ENCODE data around the gene SAMD4B.

- no peak for TF ChIP-seq CTCF (IDR thresholded peaks at IDR 0.05)
- no peak for TF ChIP-seq POLR2A (IDR thresholded peaks at IDR 0.05)
Measured at GRCh38 chr19:39314016-39314728, 28.0 kb upstream of the SAMD4B start.
